GM21528 (cell line): ENCODE data around the gene B4GALT7.

Experiments
- ATAC-seq: cut with Tn5 transposase; IDR thresholded peaks from one replicate; pipeline ENCODE4 v1.9.1; 2021; ENCODE audit warnings: mild to moderate bottlenecking, moderate library complexity; ENCODE audit not compliant: unreplicated experiment, low FRiP score

B4GALT7 gene

DNA sequence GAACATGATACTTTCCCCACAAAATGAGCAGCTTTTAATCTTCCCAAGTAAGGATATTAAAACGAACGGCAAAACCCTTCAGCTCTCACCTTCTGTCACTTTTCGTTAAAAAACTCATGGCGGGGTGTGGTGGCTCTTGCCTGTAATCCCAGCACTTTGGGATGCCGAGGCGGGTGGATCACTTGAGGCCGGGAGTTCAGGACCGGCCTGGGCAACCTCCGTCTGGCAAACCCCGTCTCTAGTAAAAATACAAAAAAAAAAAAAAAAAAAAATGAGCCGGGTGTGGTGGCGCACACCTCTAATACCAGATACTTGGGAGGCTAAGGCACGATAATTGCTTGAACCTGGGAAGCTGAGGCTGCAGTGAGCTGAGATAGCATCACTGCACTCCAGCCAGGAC, 7.0 kb upstream of the B4GALT7 start:
- no peak for ATAC-seq

GRCh38 chr5:177593511-177593910, 6.4 kb upstream of the B4GALT7 start:
- ATAC-seq: no peak

GRCh38 chr5:177594071-177594470, 5.9 kb upstream of the B4GALT7 start:
- no peak for ATAC-seq

GRCh38 chr5:177595026-177595585, 4.8 kb upstream of the B4GALT7 start:
- ATAC-seq: no peak

DNA sequence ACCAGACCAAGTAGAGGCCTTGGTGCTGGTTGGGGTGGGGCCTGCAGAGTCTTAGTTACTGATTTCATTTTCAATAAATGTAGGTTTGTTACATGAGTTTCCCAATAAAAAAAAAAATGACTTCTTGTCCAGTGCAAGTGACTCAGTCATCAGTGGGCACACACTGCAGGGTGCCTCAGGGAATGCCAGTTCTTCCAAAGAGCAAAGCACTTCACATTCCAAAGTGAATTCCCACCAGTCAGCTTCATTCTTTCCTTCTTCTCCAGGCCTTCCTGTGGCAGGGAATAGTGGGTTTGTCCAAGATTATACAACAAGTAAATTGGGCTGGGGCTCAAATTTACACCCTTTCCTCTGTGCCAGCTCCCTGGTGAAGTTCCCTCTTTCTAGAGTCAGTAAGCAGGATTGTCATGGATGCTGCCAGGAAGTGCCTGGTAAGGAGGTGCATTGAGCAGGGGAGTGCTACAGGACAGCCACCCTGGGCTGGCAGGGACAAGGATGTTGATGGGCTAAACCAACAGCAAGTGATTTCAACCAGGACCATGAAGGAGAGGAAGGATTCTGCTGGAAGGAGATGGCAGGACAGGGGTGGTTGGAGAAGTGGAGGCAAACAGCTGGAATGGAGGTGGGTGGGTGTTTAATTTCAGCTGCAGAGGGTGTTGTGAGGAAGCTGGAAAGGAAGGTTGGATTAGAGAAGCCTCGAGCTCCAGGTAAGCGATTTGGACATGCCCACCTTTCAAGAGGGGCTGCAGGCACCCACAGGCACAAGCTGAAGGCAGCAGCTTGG, 3.7 kb upstream of the B4GALT7 start:
- ATAC-seq: no peak

- no peak for ATAC-seq
These were observed 3.1 kb upstream of the B4GALT7 start for GRCh38 chr5:177596775-177597238.

DNA sequence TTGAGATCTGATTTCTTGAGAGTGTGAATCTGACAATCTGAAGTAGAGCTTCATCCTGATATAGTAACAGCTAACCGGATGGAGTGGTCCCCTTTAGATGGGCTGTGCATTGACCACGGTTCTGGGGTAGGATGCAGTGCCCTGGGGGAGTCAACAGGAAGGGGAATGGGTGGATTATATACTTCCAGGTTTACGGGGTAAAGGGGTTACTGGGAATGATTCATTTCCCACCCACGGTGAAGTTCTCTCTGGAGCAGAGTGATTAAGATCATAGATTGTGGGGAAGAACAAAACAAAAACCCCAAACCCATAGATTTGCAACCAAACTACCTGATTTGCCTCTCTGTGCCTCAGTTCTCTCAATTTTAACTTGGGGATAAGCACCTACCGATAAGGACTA, 1.5 kb upstream of the B4GALT7 start:
- ATAC-seq: no peak

DNA sequence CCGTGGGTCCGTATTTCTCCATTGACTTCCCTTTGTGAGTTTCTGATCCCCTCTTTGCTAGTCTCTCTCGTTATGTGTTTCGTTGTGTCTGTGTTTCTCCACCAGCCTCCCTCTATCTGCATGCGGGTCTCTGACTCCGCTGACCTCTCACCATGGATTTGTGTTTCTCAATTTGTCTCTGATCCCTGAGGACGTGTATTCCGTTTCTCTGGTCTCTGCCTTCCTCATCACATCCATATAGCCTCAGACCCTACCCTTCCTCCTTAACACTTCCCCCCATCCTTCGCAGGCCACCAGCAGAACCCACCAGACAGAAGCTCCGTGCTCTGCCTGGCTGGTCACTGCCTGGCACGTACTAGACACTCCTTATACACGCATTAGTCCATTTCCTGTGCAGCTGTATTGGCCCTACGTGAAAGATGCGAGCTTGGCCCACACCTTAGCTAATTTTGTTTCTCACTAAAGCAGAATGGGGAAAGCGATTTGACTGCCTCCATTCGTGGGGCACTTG, 631 bp downstream of the B4GALT7 start:
- ATAC-seq: peak; percentile 6

GRCh38 chr5:177601126-177601525, 1.2 kb downstream of the B4GALT7 start:
- ATAC-seq: no peak

DNA sequence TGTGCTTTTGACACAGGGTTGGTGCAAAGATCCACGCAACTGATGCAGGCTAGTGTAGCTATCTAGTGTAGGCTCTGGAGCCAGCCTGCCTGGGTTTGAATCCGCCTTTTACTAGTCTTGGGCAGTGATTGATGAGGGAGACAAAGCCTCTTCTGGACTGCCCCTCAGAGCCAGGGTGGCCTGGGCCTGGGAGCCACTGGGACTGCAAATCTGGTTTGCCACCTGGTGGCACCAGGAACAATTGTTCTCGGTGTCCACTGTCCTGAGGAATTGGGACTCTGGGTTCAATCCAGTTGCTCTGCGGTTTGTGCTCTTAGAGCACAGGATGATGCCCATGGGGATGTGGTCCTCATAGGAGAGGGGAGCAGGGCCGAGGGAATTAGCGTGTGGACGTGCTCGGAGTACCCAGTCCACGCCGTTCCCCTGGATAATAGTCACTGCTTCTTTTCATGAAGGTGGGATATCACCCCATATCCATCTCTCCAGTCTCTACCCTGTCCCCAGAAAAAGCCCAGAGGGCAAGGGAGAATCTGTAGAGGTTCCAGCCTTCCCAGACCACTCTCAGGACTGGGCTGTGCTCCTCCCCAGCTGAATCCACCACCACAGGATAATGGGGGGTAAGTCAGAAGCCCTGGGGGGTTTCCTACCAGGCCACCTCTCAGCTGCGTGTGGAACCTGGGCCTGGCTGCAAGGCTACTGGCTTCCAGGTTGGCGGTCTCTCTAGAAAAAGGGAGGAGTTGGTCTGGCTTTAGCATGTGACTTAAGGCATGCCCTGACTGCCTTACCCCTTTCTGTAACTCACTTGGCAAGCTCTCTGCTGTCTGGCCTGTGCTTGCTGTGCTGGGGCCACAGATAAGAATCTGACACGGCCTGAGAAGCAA, 1.9 kb downstream of the B4GALT7 start:
- ATAC-seq: no peak

- no peak for ATAC-seq
These were observed 2.5 kb downstream of the B4GALT7 start for GRCh38 chr5:177602458-177602830.

- no peak for ATAC-seq
These were observed 3.7 kb downstream of the B4GALT7 start for GRCh38 chr5:177603631-177604030.

- ATAC-seq: no peak
These were observed 4.2 kb downstream of the B4GALT7 start for GRCh38 chr5:177604116-177604521.

- ATAC-seq: no peak
These were observed 4.7 kb downstream of the B4GALT7 start for GRCh38 chr5:177604656-177605055.

DNA sequence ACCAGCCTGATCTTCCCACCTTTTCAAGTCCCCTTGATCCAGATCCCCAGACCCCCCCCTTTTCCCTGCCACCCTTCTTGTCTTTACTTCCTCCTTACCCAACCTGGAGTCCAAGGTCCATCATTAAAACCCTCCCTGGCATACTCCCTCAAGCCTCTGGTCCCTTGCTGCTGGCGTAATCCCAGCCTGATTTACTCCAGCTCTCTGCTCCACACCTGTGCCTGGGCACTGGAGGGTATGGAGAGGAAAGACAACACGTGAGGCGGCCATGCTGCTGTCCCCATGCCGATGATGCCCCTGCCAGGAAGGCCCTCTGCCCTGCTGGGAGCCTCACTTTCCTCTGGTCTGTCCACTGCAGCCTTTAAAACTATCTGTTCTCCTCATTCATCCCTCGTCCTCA, 5.1 kb downstream of the B4GALT7 start:
- ATAC-seq: no peak

GRCh38 chr5:177605667-177606066, 5.7 kb downstream of the B4GALT7 start:
- ATAC-seq: no peak

- ATAC-seq: no peak
These were observed 6.4 kb downstream of the B4GALT7 start for GRCh38 chr5:177606071-177607051.

- ATAC-seq: no peak
These were observed 7.2 kb downstream of the B4GALT7 start for GRCh38 chr5:177607115-177607451.

- ATAC-seq: no peak
These were observed 7.7 kb downstream of the B4GALT7 start for GRCh38 chr5:177607452-177608192.
